ENCODE measurements around the gene COL11A1.

DNA sequence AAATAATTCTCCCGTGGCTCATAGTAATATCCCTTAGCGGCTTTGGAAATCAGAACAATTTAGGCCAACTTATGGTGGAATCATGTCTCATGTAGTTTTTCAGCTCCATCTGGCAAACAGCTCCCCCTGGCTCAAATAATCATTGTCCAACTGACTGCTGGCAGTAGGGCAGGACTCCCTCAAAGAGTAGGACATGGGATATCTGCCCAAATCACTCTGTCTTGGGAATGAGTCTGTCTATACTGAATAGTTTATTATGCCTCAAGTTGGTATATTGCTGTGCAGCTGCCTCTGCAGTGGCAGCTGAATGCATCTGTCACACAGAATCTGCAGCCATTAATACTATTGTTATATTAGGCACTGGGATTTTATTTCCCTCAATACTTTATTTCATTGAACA, 255.7 kb downstream of the COL11A1 start:
- TF ChIP-seq CBX3 (IDR thresholded peaks at IDR 0.05; ENCODE audit: low read depth) = no peak
- no peak for TF ChIP-seq YY1 (IDR thresholded peaks at IDR 0.05; ENCODE audit: extremely low read depth, insufficient replicate concordance, low read depth, low read length)
- no peak for TF ChIP-seq POLR2A (IDR thresholded peaks at IDR 0.05; ENCODE audit: borderline replicate concordance, extremely low read depth, insufficient read depth, insufficient read length)
- TF ChIP-seq, protein P1, sequence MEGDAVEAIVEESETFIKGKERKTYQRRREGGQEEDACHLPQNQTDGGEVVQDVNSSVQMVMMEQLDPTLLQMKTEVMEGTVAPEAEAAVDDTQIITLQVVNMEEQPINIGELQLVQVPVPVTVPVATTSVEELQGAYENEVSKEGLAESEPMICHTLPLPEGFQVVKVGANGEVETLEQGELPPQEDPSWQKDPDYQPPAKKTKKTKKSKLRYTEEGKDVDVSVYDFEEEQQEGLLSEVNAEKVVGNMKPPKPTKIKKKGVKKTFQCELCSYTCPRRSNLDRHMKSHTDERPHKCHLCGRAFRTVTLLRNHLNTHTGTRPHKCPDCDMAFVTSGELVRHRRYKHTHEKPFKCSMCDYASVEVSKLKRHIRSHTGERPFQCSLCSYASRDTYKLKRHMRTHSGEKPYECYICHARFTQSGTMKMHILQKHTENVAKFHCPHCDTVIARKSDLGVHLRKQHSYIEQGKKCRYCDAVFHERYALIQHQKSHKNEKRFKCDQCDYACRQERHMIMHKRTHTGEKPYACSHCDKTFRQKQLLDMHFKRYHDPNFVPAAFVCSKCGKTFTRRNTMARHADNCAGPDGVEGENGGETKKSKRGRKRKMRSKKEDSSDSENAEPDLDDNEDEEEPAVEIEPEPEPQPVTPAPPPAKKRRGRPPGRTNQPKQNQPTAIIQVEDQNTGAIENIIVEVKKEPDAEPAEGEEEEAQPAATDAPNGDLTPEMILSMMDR (IDR thresholded peaks at IDR 0.05 in 2 of 3, conservative IDR thresholded peaks at IDR 0.05 in 1 of 3; ENCODE audit: borderline replicate concordance in 1 of 3, insufficient read depth in 1 of 3, low read depth in 2 of 3, low read length in 2 of 3) = no peak
- TF ChIP-seq EZH2 (IDR thresholded peaks at IDR 0.05) = no peak
- TF ChIP-seq, protein P2, sequence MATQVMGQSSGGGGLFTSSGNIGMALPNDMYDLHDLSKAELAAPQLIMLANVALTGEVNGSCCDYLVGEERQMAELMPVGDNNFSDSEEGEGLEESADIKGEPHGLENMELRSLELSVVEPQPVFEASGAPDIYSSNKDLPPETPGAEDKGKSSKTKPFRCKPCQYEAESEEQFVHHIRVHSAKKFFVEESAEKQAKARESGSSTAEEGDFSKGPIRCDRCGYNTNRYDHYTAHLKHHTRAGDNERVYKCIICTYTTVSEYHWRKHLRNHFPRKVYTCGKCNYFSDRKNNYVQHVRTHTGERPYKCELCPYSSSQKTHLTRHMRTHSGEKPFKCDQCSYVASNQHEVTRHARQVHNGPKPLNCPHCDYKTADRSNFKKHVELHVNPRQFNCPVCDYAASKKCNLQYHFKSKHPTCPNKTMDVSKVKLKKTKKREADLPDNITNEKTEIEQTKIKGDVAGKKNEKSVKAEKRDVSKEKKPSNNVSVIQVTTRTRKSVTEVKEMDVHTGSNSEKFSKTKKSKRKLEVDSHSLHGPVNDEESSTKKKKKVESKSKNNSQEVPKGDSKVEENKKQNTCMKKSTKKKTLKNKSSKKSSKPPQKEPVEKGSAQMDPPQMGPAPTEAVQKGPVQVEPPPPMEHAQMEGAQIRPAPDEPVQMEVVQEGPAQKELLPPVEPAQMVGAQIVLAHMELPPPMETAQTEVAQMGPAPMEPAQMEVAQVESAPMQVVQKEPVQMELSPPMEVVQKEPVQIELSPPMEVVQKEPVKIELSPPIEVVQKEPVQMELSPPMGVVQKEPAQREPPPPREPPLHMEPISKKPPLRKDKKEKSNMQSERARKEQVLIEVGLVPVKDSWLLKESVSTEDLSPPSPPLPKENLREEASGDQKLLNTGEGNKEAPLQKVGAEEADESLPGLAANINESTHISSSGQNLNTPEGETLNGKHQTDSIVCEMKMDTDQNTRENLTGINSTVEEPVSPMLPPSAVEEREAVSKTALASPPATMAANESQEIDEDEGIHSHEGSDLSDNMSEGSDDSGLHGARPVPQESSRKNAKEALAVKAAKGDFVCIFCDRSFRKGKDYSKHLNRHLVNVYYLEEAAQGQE (IDR thresholded peaks at IDR 0.05; ENCODE audit: low read depth) = no peak
- TF ChIP-seq JUND (IDR thresholded peaks at IDR 0.05) = no peak
